HFF-Myc (cell line): ENCODE measurements around the gene CENPW.

Experiments
- DNase-seq: peaks from one replicate; pipeline ENCODE4 v3.0.0-alpha.2; 2011; ENCODE audit warnings: low read depth; ENCODE audit errors: extremely low read depth
- H3K4me3 ChIP-seq: replicated peaks from 2 replicates; pipeline ENCODE4 v1.5.1; 2011; ENCODE audit warnings: low read depth, mild to moderate bottlenecking, control low read depth, low read length
- TF ChIP-seq, protein P1 (sequence below): IDR thresholded peaks from 2 replicates; pipeline ENCODE4 v1.5.1; 2012; ENCODE audit warnings: mild to moderate bottlenecking, low read depth, low read length, control low read depth; ENCODE audit errors: missing control alignments

CENPW gene

GRCh38 chr6:126341126-126341525 lies 1.2 kb downstream of the CENPW start:
- DNase-seq: no peak
- peak overlapping the region; percentile 54 for H3K4me3 ChIP-seq
- TF ChIP-seq, protein P1, sequence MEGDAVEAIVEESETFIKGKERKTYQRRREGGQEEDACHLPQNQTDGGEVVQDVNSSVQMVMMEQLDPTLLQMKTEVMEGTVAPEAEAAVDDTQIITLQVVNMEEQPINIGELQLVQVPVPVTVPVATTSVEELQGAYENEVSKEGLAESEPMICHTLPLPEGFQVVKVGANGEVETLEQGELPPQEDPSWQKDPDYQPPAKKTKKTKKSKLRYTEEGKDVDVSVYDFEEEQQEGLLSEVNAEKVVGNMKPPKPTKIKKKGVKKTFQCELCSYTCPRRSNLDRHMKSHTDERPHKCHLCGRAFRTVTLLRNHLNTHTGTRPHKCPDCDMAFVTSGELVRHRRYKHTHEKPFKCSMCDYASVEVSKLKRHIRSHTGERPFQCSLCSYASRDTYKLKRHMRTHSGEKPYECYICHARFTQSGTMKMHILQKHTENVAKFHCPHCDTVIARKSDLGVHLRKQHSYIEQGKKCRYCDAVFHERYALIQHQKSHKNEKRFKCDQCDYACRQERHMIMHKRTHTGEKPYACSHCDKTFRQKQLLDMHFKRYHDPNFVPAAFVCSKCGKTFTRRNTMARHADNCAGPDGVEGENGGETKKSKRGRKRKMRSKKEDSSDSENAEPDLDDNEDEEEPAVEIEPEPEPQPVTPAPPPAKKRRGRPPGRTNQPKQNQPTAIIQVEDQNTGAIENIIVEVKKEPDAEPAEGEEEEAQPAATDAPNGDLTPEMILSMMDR: no peak

- no peak overlapping the region for H3K4me3 ChIP-seq
- DNase-seq: no peak
- TF ChIP-seq, protein P1: no peak
Observed at GRCh38 chr6:126344181-126344580, 4.3 kb downstream of the CENPW start.

GRCh38 chr6:126351960-126352359 lies 12.0 kb downstream of the CENPW start:
- no peak for DNase-seq
- no peak overlapping the region for H3K4me3 ChIP-seq
- TF ChIP-seq, protein P1: no peak

DNA sequence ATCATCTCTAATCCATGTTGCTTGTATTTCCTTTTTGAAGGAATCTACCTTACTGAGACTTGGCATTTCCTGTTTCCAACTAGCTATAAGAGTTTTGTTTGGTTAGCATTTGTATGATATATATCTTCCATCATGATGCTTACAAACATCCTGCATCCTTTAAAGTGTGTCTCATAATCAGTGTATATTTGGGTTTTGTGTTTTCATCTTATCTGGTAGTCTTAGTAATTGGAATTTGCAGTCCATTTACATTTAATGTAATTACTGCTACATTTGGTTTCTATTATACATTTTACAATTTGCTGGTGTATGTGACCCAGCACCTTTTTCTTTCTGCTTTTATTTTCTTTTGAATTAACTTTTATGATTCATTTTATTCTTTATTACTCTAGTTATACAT lies 12.6 kb downstream of the CENPW start:
- no peak overlapping the region for H3K4me3 ChIP-seq
- no peak for DNase-seq
- TF ChIP-seq, protein P1: no peak

DNA sequence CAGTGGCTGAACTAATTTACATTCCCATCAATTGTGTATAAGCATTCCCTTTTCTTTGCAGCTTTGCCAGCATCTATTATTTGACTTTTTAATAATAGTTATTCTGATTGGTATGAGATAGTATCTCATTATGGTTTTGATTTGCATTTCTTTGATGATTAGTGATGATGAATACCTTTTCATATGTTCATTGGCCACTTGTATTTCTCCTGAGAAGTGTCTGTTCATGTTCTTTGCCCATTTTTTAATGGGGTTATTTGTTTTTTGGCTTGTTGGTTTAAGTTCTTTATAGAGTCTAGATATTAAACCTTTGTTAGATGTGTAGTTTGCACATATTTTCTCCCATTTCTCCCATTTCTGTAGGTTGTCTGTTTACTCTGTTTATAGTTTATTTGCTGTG lies 16.6 kb downstream of the CENPW start:
- H3K4me3 ChIP-seq: no peak overlapping the region
- DNase-seq: no peak
- TF ChIP-seq, protein P1: no peak

DNA sequence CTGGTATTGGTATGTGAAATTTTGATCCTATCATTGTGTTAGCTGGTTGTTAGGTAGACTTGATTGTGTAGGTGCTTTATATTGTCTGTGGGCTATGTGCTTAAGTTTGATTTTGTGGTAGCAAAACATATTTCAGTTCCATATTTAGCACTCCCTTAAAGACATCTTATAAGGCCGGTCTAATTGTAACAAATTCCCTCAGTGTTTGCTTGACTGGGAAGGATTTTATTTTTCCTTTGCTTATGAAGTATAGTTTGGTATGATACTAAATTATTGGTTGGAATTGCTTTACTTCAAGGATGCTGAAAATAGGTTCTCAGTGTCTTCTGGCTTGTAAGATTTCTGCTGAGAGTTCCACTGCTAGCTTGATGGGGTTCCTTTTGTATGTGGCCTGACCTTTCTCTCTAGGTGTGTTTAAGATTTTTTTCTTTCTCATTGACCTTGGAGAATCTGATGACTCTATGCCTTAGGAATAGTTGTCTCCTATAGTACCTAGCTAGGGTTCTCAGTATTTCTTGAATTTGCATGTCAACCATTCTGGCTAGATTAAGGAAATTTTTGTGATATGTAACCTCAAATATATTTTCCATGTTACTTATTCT lies 20.1 kb downstream of the CENPW start:
- DNase-seq: no peak
- no peak overlapping the region for H3K4me3 ChIP-seq
- TF ChIP-seq, protein P1: no peak
